Nucleus accumbens (tissue), 56 donors: ENCODE measurements around the gene CRAMP1.
A peak's percentile ranks its signal among the peaks of the same experiment; 100 is the strongest.

Experiments
- DNase-seq, 56 donors: peaks; one replicate each; lab custom pipeline; 2025; lab: John Stamatoyannopoulos, UW

CRAMP1 gene

DNA sequence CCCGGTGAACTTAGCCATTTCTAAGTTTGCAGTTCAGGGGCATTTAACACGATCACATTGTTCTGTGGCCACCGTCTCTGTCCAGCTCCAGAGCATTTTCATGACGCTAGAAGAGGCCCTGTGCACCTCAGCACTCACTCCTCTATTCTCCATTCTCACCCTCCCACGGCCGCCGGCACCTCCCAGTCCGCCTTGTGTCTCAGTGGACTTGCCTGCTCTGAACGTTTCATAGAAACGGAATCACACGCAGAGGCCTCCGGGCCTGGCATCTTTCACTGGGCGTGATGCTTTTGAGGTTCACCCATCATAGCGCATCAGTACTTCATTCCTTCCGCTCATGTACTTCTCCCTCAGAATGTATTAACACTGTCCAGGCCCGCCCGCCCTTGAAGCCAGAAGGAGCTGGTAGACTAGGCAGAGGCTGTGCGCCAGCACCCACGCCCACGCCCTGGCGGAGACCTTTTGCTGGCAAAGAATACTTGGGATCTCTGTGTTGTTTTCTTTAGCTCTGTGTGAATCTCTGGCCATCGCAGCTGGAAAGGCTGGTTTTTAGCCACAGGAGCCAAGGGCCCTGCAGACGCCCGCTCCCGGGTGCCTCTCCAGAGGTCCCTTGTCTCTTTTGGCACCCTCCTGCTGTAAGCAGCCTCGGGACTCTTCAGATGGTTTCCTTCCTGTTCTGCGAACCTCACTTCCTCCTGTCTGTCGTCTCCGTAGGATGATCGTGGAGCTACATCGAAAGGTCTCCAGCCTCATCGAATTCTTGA lies 42.5 kb downstream of the CRAMP1 start:
- DNase-seq: no peak

DNA sequence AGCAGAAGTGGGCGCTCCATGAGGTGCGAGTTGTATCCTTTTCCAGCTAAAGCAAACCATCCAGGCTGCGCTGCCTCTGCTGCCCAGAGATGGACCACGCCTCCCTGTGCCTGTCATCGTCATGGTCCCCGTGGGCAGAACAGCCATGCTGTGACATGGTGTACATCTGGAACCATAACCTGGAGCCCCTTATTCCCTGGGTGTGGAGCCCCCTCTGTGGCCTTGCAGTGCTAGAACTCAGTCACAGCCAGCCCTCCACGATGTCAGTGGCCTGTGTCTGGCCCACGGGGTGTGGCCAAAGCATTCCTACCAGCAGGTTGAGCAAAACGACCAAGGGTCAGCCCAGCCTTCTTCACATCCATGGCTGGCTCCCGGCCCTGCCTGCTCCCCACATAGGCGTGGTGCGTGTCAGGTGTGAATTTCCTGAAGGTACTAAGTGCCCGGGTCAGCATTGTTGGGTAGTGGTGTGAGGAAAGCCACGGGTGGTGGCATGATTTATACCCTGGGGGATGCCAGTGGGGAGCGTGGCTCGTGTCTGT lies 43.2 kb downstream of the CRAMP1 start:
- DNase-seq: no peak

- DNase-seq: no peak
These were observed 44.0 kb downstream of the CRAMP1 start for GRCh38 chr16:1655909-1656807.

DNA sequence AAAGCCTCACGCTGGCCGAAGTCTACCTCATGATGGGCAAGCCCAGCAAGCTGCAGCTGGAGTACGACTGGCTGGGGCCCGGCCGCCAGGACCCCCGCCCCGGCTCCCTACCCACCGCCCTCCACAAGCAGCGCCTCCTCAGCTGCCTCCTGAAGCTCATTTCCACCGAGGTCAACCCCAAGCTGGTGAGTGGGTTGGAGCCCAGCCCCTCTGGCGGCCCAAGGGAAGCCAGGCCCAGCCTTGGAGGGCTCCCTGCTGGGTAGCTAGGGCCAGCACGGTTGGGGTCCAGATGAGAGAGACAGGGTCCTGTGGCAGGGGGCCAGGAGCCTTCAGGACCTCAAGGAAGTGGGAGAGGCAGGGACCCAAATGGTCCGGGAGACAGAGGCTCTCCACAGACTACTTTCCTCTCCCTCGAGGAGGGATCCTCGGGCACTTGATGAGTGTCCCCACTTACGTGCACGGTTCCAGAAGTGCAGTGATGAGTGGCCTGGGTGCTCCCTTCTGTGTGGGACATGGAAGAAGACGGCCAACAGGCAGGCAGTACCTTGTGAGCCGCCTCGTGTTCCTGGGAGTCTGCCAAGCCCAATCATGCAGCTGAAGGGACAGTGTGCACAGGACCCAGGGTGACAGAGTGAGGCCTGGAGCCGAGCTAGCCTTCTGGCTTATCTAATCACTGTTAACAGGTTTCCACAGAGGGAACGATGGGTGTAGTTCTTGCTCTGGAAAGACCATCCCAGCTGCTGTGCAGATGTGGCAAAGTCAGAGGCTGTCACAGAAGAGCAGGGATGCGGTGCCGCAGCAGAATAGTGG lies 44.9 kb downstream of the CRAMP1 start:
- no peak for DNase-seq

- DNase-seq: no peak
These were observed 45.7 kb downstream of the CRAMP1 start for GRCh38 chr16:1657841-1658240.

DNA sequence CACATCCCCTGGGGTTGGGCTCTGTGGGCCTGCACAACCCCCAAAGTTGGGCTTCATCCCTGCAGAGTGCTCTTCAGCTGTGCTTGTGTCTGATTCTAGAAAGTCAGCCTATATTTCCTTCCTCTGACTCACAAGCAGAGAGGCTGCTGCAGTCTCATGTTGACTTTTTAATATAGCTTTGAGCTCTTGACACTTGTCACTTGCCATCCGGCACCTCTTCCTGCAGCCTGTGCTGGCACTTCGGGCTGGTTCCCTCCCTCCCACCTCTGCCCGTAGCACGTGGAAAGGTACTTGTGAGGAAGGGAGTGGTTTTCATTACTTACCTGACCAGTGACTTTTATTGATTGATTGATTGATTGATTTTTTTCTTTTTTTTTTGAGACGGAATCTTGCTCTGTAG lies 46.9 kb downstream of the CRAMP1 start:
- DNase-seq: peak in 1 of 56 donors; percentile 16

DNA sequence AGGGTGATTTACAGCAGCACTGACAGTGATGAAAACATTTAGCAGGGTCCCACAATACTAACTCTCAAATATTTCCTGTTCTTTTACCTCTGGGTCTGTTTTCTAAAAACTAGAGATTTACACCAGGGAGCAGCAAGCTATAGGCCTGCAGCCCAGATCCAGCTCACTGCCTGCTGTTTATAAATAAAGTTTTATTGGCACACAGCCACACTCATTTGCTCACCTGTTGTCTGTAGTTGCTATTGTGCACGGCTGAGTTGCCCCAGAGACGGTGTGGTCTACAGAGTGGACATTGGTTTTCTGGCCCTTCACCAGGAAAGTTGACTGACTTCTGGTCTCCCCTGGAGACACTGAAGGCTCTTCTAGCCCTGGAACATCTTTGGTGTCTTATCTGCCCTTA lies 49.7 kb downstream of the CRAMP1 start:
- DNase-seq: no peak

DNA sequence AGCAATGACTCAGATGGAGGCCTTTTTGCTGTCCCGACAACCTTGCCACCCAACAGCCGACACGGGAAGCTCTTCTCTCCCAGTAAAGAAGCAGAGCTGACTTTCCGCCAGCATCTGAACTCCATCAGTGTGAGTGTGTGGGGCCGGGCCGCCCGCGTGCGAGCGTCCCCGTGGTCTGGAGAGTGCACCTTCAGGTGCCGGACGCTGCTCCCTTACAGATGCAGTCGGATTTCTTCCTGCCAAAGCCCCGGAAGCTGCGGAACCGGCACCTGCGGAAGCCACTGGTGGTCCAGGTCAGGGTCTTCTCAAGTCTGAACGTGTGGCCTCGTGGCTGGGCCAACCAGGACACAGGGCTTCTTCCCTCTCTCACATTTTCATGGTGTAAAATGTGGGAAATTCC lies 50.4 kb downstream of the CRAMP1 start:
- no peak for DNase-seq

GRCh38 chr16:1665829-1666228 lies 53.7 kb downstream of the CRAMP1 start:
- no peak for DNase-seq

DNA sequence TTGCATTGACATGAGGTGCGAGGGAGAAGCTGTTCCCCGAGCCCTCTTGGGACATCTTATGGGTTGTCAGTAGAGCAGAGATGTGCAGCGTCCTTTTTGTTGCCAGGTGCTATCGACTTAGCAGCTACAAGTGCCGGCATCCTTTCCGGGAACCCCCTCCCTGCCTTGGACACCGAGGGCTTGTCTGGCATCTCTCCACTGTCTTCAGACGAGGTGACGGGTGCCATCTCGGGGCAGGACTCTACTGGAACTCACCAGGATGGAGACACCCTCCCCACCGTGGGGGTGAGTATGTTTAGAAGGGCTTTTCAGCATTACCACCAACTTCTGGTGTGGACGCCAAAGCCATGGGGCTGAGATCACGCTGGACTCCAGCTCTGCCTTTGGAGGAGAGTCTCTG lies 54.2 kb downstream of the CRAMP1 start:
- DNase-seq: no peak

- DNase-seq: no peak
These were observed 55.1 kb downstream of the CRAMP1 start for GRCh38 chr16:1667271-1667670.

- DNase-seq: no peak
These were observed 55.8 kb downstream of the CRAMP1 start for GRCh38 chr16:1667916-1668315.

DNA sequence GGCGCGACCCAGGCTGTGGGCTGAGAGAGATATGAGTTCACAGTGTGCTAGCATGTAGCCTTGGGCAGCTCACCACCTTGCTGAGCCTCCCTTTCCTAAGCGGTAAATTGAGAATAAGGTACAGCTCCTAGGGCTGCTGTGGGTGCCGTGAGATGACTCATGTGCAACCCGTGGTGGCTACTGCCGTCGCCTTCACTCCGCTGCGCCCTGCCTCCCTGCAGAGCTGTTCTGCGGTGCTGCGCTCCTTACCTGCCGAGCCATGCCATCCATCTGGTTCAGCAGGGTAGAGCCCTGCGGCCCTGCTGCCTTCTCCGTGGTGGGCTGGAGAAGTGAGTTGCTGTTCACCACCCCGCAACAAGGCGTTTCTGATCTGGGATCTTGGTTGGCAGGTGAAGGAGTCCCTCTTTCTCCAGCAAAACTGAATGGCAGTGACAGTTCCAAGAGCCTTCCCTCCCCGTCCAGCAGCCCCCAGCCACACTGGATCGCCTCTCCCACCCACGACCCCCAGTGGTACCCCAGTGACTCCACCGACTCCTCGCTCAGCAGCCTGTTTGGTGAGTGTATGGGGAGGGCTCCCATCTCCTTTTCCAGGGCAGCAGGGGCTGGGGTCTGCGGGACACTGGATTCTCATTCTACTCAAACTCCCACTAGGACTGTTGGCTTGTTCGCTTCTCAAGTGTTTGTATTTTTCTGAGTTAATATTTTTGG lies 56.6 kb downstream of the CRAMP1 start:
- no peak for DNase-seq

- DNase-seq: no peak
These were observed 57.5 kb downstream of the CRAMP1 start for GRCh38 chr16:1669698-1670097.

DNA sequence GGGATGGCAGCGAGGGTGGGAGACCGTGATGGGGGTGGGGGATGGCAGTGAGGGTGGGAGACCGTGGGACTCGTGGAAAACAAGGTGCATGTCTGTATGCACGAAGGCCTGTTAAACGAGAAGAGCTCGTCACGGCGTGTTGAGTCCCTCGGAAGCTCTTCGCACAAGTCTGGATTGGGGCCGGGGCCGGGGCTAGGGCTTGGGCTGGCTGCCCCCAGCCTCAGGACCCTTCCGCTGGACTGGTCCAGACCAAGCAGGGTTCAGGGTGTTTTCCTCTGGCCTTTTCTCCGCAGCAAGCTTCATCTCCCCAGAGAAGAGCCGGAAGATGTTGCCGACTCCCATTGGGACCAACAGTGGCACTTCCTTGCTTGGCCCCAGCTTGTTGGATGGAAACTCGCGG lies 58.2 kb downstream of the CRAMP1 start:
- DNase-seq: no peak

DNA sequence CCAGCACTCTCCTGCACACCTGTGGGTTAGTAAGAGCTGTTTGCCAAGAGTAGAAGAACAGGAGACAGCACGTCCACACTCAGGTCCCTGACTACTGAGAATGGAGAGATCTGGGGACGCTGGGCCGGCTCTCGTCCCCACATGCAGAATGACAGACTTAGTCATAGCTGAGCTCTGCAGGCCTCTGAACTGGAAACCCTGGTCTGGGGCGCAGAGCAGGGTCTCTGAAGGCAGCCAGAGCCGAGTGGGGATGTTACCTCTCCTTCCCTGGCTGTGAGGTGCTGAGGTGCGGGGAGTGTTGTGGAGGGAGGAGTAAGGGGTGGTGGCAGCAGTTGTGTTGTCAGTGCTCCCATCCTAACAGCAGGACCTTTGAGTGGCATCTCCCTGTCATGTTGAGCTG lies 58.7 kb downstream of the CRAMP1 start:
- DNase-seq: no peak

DNA sequence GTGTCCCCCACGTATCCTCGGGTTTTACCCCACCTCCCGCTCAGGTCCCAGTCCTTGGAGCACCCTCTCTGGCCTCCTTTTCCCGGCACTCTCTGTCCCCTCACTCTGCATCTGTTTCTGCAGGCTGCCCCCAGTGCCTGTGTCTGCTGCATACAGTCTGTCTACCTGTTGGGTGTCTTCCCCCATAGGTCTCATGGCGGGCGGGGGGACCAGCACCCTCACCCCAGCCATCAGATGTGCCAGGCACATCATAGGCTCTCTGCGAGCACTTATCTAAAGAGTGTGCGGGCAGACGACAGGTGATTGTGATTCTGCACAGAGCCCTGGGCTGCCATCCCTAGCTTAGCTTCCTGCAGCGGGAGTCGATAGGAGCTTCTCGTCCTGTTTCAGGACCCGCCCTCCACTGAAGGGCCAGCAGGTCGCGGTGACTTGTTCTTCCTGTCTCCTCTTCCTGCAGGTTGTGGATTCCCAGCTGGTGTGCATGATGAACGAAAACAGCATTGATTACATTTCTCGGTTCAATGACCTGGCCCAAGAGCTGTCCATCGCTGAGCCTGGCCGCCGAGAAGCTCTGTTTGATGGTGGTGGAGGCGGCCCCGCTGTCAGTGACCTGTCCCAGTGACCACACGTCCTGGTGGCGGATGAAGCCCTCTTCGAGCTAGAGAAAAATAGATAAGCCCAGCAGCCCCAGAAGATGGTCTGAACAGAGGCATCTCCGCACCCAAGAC lies 61.4 kb downstream of the CRAMP1 start:
- no peak for DNase-seq

DNA sequence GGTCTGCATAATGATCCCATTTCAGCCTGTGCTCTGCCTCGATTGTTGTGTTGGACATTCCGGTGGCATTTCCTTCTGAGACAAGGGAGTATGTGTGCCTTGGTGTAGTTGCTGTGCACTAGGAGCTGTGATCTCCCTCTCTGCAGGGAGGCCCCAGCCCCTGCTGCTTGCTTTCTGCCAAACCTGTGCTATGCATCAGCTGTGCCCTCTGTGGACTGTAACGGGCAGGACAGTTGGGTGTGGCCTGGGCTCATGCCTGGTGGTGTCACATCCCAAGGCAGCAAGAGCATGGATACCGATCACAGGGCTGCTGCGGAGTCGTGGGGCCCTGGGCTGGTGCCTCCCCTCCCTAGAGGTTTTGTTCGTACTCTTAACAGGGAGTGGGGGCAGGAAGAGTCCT lies 62.1 kb downstream of the CRAMP1 start:
- no peak for DNase-seq
